SU-DHL-6 (cell line): ENCODE measurements around the gene BLM.

Source experiments
- H2AFZ ChIP-seq: fragments of 200-600 bp; sonication (generic); 2 replicates; pipeline ENCODE4 v1.6.1; 2014; ENCODE audit warnings: low read depth, mild to moderate bottlenecking, moderate library complexity, mixed read lengths, antibody characterized with exemption, low read length; ENCODE audit not compliant: severe bottlenecking
- H3F3A ChIP-seq: fragments of 200-600 bp; shearing (Covaris generic); 2 replicates; pipeline ENCODE4 v1.6.0; 2016; ENCODE audit warnings: antibody characterized with exemption, mild to moderate bottlenecking; ENCODE audit not compliant: insufficient read depth
- H3K27ac ChIP-seq: fragments of 200-600 bp; sonication (generic); 2 replicates; pipeline ENCODE4 v1.5.1; 2016; ENCODE audit warnings: low read depth, mild to moderate bottlenecking, low read length, moderate library complexity, mixed read lengths
- H3K27me3 ChIP-seq: fragments of 200-600 bp; sonication (generic), shearing (Covaris generic); 2 replicates; pipeline ENCODE4 v1.6.0; 2014; ENCODE audit warnings: mild to moderate bottlenecking, low read length
- H3K36me3 ChIP-seq: fragments of 200-600 bp; sonication (generic); 2 replicates; pipeline ENCODE4 v1.6.1; 2014; ENCODE audit warnings: mild to moderate bottlenecking, low read length, mixed read lengths
- H3K4me2 ChIP-seq: fragments of 300-600, 200-600 bp; shearing (Covaris generic), sonication (generic); 2 replicates; pipeline ENCODE4 v1.6.0; 2014; ENCODE audit warnings: low read length, low read depth, mild to moderate bottlenecking; ENCODE audit not compliant: poor library complexity, severe bottlenecking
- H3K4me3 ChIP-seq: fragments of 200-600 bp; sonication (generic); 2 replicates; pipeline ENCODE4 v1.5.1; 2014; ENCODE audit warnings: antibody characterized with exemption, low read length, mild to moderate bottlenecking, mixed read lengths; ENCODE audit not compliant: insufficient read depth, poor library complexity, severe bottlenecking
- H3K79me2 ChIP-seq: fragments of 200-600 bp; sonication (generic); 2 replicates; pipeline ENCODE4 v1.6.1; 2014; ENCODE audit warnings: mild to moderate bottlenecking, low read length, moderate library complexity; ENCODE audit not compliant: insufficient read depth
- H3K9ac ChIP-seq: fragments of 200-600 bp; sonication (generic); 2 replicates; pipeline ENCODE4 v1.7.0; 2014; ENCODE audit warnings: mild to moderate bottlenecking, low read length
- H3K9me2 ChIP-seq: fragments of 200-600 bp; sonication (generic); replicated peaks from 2 replicates; pipeline ENCODE4 v1.6.1; 2014; ENCODE audit warnings: low read length; ENCODE audit not compliant: insufficient read depth
- H3K9me3 ChIP-seq: fragments of 200-600 bp; sonication (generic); 2 replicates; pipeline ENCODE4 v1.6.1; 2014; ENCODE audit warnings: low read length, mixed read lengths; ENCODE audit not compliant: insufficient read depth
- H4K20me1 ChIP-seq: fragments of 200-600 bp; sonication (generic); 2 replicates; pipeline ENCODE4 v1.6.1; 2014; ENCODE audit warnings: low read depth, mild to moderate bottlenecking, antibody characterized with exemption, low read length, moderate library complexity, mixed read lengths
- EZH2phosphoT487 ChIP-seq: fragments of 200-600 bp; sonication (generic), shearing (Covaris generic); conservative IDR thresholded peaks from 2 replicates; pipeline ENCODE4 v1.6.1; 2018; ENCODE audit warnings: mild to moderate bottlenecking, antibody characterized with exemption, low read length, moderate library complexity, mixed read lengths
- TF ChIP-seq, protein P1 (sequence below): fragments of 200-600 bp; sonication (generic); IDR thresholded peaks from one replicate; pipeline ENCODE4 v1.5.1; 2017; ENCODE audit warnings: antibody characterized with exemption, mild to moderate bottlenecking, low read length, moderate library complexity; ENCODE audit not compliant: insufficient read depth, poor library complexity, severe bottlenecking

Gene BLM

DNA sequence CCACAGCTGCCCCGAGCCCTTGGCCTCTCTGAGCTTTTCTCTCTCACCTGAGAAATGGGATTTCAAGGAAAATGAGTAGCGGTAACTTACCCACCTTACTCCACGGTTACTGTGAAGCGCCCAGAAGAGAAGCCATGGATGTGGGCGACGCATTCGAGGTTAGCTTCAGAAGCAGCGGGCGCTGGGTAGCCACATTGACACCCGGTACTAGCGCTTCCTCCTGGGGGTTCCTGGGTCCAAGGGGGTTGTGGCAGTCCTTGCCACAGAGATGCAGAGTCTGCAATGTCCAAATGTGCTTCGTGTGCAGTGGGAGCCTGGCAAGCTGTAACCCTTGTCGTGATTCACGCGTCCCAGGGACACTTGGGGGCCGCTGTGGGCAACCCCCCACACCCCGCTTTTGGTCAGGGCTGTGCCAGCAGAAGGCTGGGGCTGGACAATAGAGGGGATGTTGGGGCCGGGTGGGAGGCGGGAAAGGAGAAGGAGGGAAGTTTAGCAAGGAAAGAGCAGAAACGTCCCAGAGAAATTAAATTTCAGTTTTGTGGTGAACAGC lies 109.8 kb downstream of the BLM start:
- no peaks in the 10 kb centered on the region for H3K9me2 ChIP-seq
- no peaks in the 10 kb centered on the region for H3F3A ChIP-seq
- no peak overlapping the region for H3K4me2 ChIP-seq
- no peaks in the 10 kb centered on the region for H3K79me2 ChIP-seq
- H3K36me3 ChIP-seq, result no peaks in the 10 kb centered on the region
- H3K9me3 ChIP-seq, result no peaks in the 10 kb centered on the region
- H4K20me1 ChIP-seq, result no peaks in the 10 kb centered on the region
- no peak overlapping the region for H3K27ac ChIP-seq
- no peak overlapping the region for H2AFZ ChIP-seq
- no peak overlapping the region for H3K9ac ChIP-seq
- no peaks in the 10 kb centered on the region for H3K27me3 ChIP-seq
- no peak overlapping the region for H3K4me3 ChIP-seq
- TF ChIP-seq EZH2phosphoT487, result no peak
- TF ChIP-seq, protein P1, sequence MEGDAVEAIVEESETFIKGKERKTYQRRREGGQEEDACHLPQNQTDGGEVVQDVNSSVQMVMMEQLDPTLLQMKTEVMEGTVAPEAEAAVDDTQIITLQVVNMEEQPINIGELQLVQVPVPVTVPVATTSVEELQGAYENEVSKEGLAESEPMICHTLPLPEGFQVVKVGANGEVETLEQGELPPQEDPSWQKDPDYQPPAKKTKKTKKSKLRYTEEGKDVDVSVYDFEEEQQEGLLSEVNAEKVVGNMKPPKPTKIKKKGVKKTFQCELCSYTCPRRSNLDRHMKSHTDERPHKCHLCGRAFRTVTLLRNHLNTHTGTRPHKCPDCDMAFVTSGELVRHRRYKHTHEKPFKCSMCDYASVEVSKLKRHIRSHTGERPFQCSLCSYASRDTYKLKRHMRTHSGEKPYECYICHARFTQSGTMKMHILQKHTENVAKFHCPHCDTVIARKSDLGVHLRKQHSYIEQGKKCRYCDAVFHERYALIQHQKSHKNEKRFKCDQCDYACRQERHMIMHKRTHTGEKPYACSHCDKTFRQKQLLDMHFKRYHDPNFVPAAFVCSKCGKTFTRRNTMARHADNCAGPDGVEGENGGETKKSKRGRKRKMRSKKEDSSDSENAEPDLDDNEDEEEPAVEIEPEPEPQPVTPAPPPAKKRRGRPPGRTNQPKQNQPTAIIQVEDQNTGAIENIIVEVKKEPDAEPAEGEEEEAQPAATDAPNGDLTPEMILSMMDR, result no peak

DNA sequence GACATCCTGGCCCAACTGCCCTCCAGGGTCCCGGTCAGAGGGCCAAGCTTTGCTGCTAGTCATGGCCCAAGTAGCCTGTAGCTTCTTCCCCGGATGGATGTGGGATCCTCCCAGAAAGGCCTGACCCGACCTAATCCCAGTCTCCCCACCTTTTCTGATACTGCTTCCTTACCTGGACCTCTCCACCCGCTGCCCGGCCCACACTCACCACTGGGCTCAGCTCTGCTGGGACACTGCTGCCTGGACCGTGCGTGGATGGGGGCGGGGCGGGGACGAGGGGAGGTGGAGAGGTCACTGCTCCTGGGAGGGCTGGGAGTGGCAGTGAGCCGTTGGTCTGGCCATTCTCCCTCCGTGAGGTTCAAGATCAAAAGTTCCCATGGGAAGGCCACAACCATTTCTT lies 111.0 kb downstream of the BLM start:
- H3K79me2 ChIP-seq, result no peaks in the 10 kb centered on the region
- no peaks in the 10 kb centered on the region for H3K36me3 ChIP-seq
- no peak overlapping the region for H2AFZ ChIP-seq
- H3K27ac ChIP-seq, result no peak overlapping the region
- no peak overlapping the region for H3K9ac ChIP-seq
- TF ChIP-seq, protein P1, result no peak
- no peak for TF ChIP-seq EZH2phosphoT487
- H3F3A ChIP-seq, result no peaks in the 10 kb centered on the region
- H3K4me2 ChIP-seq, result no peak overlapping the region
- no peaks in the 10 kb centered on the region for H3K9me3 ChIP-seq
- no peaks in the 10 kb centered on the region for H3K27me3 ChIP-seq
- no peak overlapping the region for H3K4me3 ChIP-seq
- no peaks in the 10 kb centered on the region for H3K9me2 ChIP-seq
- no peaks in the 10 kb centered on the region for H4K20me1 ChIP-seq

DNA sequence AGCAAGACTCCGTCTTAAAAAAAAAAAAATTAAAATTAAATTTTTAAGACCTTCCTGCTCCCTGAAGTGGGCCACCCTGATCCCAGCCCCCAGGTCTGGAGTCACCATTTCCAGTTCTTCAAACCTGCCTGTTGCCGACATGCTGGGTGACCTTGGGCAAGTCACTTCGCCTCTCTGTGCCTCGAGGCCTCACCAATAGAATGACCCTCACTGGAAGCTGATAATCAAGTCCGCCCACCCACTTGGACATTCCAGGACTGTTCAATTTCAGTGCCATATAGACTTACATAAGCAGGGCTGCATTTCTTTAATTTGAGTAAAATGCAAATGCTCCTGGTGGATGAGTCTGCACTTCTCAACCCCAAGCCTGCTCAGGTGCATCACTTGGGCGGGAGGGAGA lies 112.0 kb downstream of the BLM start:
- H3K4me2 ChIP-seq, result no peak overlapping the region
- H3K9me3 ChIP-seq, result no peaks in the 10 kb centered on the region
- no peaks in the 10 kb centered on the region for H3K36me3 ChIP-seq
- H3K27me3 ChIP-seq, result no peaks in the 10 kb centered on the region
- H3K27ac ChIP-seq, result no peak overlapping the region
- TF ChIP-seq, protein P1, result no peak
- H3K4me3 ChIP-seq, result no peak overlapping the region
- no peaks in the 10 kb centered on the region for H3F3A ChIP-seq
- H4K20me1 ChIP-seq, result no peaks in the 10 kb centered on the region
- H3K79me2 ChIP-seq, result no peaks in the 10 kb centered on the region
- H3K9me2 ChIP-seq, result no peaks in the 10 kb centered on the region
- no peak overlapping the region for H2AFZ ChIP-seq
- H3K9ac ChIP-seq, result no peak overlapping the region
